Brain pericyte (primary cell): ENCODE data around the gene SLC14A1.

Experiments
- DNase-seq: peaks from one replicate; pipeline ENCODE4 v3.0.0-alpha.2; 2012; ENCODE audit warnings: low read depth, low spot score

Gene SLC14A1

GRCh38 chr18:45723567-45724355 lies at the start of gene SLC14A1:
SLC14A1 (plus strand) TSS chr18:45724181; CDS start chr18:45730321, 6,140 bp downstream.
- DNase-seq, result no peak

- no peak for DNase-seq
These were observed 46.6 kb upstream of the SLC14A1 start for GRCh38 chr18:45677276-45677807.

DNA sequence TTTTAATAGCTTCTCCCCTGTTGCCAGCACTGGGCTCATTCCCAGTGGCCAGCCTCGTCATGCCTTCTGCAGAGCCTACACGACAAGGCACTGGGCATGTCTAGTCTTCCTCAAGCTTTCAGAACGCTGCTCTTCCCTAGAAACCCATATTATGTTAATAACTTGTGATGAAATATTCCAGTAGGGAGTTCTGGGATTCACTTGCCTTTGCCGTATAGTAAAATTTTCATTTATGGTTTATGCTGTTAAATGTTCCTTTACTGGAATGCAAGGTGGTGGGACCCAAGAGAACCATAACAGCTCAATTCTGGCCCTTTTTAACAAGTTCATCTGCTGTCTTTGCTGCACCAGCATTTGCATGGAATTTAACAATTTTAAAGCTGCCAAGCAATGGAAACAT lies 45.5 kb upstream of the SLC14A1 start:
- DNase-seq, result no peak

- no peak for DNase-seq
These were observed 45.1 kb upstream of the SLC14A1 start for GRCh38 chr18:45678850-45679249.

DNA sequence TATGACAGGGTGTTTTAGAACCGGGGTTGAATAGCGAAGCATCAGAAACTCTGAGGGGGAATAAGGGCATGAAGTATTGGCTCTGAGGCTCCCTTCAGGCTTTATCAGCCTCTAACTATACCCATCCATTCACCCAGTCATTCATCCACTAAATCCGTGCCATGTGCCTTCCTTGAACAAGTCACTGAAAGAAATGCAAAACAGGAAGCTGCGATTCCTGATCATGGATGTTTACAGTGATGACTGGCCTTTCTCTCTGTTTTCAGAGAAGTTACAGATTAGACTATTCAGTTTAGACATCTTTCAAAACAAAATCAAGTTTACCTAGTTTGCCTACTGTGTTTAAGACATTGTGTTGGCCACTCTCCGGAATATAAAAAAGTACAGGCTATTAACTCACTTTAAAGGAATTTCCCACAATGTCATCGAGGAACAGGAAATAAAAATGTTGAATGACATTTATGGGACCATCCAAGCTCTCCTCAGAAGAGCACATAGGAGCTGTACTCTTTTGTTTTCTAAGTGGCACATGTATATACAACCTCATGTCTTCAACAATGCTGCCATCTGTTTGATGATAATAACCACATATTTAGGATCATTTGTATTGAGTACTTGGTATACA lies 43.8 kb upstream of the SLC14A1 start:
- DNase-seq, result no peak

GRCh38 chr18:45682181-45682580 lies 41.8 kb upstream of the SLC14A1 start:
- DNase-seq, result no peak

DNA sequence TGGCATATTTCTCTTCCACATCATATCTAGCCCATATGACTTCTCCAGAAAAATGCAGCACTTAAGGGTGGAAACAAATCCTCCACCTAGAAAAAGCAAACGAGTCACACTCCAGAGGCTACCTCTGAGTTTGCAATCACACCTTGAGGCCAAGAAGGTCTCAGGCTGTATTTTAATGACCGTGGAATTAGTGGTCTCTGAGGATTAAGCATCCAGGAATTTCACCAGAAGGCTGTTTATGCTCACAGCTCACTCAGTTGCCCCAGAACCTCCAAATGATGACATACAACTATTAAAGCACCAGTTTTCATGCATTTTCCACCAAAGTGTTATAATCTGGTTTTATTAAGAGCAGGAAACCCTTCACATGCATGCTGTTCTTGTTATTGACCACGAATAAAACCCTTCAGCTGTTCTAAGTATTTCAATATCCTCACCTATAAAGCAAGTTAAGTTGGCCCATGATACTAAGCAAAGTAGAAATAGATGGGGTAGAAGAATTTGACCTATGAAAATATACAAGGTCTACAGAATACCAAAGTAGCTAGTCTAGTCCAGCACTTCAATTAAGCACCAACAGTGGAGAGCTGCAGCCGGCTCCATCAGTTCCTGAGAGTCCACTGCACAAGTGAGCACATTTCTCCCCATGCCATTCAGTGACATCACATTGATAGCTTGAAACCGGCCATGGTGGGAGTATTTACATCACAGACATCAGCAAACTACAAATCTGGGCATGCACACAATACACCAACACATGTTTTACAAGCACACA lies 39.5 kb upstream of the SLC14A1 start:
- DNase-seq, result no peak

DNA sequence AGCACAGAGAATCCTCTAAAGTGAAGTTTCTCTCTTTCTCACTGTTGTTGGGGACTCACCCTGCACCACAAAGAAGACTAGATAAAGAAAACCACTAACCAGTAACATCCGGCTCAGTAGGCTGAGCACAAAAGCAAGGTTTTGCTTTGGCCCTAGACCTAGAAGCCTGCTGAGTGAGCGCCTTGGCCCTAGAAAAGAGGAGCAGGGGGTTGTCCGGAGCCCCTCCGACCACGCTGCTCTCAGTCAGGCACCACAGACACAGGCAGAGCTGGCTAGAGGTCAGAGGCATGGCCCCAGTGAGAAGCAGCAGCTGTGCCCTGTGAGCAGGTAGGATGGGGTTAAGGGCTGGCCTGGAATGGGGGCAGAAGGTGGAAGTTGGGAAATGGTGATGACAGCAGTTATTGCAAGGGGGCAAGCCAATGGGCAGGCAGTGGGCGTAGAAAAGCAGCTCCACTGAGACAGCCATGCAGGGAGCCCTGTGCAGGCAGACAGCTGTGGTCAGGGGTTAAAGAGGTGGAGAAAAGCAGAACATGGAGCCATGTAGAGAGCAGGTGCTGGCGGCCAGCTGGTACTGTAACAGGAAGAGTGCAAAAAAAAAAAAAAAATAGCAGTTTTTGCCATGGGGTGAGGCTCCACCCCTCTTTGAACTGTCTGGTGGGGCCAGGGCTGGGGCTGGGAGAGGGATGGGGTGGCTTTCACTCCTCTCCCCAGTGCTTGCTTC lies 36.9 kb upstream of the SLC14A1 start:
- DNase-seq, result no peak

- DNase-seq, result no peak
These were observed 36.4 kb upstream of the SLC14A1 start for GRCh38 chr18:45687621-45688020.

DNA sequence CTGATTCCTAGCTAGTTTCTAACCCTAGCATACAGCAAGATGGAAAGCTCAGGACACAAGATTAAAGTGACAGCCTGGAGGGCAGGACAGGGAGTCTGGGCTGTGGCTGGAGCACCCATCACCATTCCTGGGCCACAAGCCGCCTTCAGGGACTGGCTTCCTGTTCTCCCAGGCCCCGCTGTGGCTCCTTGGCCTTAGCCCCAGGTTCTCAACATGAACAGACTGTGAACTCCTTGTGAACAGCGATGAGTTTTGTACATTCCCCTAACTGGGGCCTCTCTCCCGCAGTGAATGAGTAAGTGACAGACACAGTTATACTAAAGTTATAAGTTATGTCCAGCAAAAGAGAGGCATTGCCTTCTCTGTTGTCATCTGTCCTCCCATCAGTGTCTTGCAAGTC lies 35.9 kb upstream of the SLC14A1 start:
- peak; percentile 18 for DNase-seq

- no peak for DNase-seq
These were observed 35.1 kb upstream of the SLC14A1 start for GRCh38 chr18:45688833-45689232.

DNA sequence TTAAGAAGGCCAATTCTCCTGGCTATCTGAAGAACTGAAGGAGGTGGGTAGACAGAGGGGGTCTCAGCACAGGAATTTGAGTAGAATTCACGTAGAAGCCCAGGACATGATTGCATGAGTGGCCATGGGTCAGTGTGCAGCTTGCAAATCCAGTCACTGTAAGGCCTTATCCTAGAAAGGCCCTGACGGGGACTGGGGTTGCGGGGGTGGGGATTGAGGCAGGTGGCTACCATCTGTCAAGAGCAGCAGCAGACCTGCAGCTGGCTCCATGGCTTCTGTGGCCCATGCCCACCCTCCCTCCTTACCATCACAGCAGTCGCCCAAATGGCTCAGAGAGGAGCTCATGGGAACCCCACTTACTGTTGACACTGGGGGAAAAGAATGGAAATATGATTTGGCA lies 34.6 kb upstream of the SLC14A1 start:
- DNase-seq, result no peak

DNA sequence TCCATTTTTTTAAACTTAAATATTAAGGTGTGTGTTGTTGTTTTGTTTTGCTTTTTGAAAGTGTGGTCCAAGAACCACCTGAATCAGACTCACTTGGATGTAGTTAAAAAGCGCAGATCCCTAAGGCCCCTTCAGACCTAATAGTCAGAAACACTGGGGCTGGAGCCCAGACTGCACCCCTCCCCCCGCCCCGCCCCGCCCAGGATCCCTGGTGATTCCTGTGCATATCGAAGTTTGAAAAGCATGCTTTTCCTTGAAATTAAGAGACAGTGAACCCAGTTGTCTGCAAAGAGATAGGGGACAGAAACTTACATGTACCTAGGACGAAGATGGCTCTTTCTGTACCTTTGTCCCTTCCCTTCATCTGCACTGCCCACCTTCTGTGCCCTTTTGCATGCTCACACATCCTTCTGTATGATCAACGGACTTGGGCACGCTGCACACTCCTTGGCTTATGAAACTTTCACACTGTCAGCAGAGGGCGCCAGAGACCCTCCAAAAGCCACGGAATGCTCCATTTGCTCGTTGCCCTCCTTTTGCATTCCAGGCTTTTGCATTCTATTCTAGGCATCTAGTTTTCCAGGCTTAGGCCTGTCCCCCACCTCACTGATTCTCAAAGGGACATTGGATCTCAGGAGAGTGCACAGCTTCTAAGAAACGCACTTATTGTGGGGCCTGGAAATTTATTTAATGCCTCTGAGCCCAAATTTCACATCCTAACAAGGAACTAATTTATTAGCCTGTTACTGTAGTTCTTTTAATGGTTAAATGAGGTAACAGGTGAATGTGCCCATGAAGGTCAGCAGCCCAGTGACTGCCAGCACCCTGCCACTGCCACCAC lies 32.8 kb upstream of the SLC14A1 start:
- peak; percentile 41 for DNase-seq

DNA sequence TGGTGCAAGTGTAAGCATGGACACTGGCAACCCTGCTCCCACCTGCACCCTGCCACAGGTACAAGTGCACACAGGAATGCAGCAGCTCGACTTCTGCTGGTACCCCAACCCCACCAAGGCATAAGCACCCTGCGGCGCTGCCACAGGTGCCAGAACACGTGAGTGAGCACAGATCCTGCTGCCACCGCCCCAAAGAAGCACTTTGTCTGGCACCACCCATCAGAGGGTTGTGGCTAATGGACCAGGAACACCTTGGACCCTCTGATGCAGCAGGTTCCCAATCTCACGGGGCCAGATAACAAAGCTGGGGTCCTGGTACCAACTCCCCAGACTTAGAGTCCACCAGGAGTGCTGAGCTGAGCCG lies 32.2 kb upstream of the SLC14A1 start:
- no peak for DNase-seq

GRCh38 chr18:45702708-45703265 lies 21.2 kb upstream of the SLC14A1 start:
- no peak for DNase-seq

DNA sequence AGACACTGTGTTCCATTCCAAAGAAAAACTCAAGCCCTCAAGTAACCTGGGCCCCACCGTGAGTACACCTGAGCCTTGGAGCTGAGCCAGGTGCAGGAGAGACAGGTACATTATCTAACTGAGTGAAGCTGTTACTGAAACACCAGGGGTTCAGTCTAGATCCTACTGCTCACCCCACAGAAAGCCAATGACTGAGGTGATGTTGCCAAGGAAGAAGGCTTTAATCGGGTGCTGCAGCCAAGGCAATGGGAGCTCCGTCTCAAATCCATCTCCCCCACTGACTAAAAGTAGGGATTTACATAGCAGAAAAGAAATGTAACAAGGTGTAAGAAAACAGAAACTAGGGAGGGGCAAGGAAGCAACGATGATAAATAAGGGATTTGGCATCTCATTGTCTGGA lies 15.2 kb upstream of the SLC14A1 start:
- DNase-seq, result no peak

- no peak for DNase-seq
These were observed 11.9 kb upstream of the SLC14A1 start for GRCh38 chr18:45712061-45712460.

DNA sequence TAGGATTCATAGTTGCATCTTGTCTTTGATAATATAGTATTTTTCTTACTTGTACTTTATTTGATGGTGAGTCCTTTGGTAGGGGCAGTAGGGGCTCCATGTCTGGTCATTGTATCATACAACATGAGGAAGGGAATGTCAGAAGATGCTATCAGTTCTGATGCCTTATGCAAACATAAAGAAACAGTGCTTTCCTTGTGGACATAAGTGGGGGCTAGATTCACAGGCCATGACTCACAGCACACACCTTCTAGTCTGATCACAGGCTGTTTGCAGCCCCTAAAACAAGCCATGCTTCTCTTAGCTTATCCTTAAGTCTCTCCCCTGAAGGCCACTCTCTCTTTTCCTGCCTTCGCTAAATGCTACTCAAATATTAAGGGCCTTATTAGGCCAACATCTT lies 10.7 kb upstream of the SLC14A1 start:
- DNase-seq, result no peak

DNA sequence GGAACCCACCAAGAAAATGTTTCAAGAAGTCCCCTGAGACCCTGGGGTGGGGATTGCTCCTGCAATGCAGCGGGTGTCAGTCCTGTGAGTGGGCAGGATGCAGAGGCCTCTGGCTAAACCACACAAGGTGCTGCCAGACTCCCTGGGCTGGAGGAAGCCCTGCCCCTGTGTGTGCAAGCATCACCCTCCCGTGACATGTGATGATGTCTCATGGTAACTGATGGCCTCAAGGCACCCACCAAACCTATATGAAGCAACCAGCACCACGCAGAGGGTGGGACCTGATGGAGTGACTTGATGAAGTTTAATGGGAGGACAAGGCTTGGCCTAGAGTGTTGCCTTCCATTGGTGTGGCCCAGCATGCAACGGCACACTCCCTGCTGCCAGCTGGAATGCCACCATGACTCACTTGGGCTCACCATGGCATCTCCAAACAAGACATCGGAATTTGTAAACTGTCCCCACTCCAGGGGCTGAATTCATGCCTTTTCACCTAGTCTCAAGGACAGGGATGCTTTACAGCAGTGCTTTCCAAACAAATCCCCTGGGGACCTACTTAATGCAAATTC lies 8.7 kb upstream of the SLC14A1 start:
- DNase-seq, result no peak

DNA sequence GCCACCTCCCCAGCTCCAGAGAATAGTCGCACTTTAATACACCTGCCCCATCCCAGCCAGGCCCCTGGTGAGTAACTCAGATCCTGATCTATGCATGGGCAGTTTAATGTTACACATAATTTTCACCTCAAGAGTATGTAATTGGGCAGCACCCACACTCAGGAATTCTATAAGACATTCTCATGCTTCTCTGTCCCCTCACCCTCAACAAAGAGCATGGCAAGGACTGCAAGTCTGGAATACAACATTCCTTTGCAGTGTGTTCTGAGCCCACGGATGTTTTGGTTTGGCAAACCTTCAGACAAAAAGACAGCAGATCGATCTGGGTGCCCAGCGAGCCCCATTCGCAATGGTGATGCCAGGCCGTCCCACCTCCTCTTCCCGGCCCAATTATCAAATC lies 4.9 kb upstream of the SLC14A1 start:
- DNase-seq, result no peak
